Stimulated activated CD4-positive, alpha-beta T cell treated with anti-CD3 and anti-CD28 coated beads, Interleukin-12 subunit alpha, Interleukin-12 subunit beta, amount 100 ng/mL, for 4 hours (primary cell): ENCODE results near the gene SLC8A2.
"Not testable (repeated sequence)": the region's sequence is repeated elsewhere in the genome, so short reads cannot be mapped to it uniquely, and the experiment has no call there.

Experiments used
- DNase-seq: peaks from one replicate; pipeline ENCODE4 v3.0.0-alpha.2; 2020

The SLC8A2 gene

DNA sequence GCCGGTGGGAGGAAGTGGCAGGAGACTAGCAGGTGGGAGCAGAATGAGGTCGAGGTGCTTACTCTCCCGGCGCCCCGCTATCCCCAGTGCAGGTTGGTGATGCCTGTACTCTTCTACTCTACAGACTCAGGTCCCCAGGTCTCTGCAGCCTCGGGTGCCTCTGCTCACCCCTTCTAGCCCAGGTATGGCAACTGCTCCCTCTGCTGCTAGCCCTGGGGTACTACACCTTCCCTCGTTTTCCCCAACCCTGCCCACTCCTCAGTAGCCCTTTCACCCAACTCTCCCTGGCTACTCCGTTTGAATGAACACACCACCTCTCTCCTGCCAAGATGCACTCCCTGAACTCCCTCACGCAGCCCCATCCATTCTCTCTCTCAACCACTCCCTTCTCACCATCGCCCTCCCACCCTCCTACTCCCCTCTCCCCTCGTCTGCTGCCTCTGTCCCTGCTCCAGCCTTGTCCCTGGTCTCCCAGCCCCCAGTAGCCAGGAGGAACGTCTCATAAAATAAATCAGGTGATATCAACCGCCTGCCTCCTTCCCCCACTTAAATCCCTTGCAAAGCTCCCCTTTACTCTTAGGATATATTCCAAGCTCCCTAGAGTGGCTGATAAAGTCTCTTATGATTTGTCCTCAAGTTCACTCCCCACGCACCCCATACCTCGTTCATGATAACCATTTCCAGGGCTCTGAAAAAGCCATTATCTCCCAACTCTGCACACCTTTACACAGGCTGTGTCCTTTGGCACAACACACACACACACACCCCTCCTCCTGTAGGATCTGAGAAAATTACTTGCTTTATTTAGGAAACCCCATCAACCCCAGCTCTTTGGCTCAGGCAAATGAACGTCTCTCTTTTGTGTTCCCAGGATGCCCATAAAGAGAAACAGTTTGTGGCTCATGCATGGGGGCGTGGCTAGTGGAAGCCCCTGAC is 44.2 kb downstream of the SLC8A2 start:
- DNase-seq, result peak; percentile 65

DNA sequence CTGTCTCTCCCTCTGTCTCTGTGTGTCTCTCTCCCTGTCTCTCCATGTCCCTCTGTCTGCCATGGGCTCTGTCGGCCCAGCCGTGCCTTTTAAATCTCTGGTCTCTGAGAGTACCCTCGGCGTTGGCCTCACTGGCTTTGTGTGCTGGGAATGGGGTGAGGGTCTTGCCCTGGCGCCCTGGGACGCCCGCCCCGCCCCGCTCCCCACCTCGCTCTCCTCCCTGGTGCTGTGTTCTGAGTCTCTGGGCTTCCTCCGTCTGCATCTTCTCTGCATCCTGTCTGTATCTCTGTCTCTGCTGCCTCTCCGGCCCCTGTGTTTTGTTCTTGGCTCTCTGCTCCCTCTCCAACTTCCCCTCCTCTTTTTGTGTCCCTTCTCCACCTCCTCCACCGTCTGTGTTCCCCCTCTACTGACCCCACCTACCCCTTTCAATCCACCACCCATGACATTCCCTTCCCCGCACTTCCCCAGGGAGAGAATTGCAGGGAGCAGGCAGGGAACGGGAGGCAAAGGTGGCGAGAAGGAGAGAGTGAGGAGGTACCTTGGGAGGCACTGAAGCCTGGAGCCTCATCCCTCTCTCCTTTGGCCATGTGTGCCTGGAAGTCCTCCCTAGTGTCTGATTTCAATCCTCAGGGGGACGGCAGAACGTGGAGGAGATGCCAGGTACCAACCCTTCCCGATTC is 48.4 kb downstream of the SLC8A2 start:
- no peak for DNase-seq

DNA sequence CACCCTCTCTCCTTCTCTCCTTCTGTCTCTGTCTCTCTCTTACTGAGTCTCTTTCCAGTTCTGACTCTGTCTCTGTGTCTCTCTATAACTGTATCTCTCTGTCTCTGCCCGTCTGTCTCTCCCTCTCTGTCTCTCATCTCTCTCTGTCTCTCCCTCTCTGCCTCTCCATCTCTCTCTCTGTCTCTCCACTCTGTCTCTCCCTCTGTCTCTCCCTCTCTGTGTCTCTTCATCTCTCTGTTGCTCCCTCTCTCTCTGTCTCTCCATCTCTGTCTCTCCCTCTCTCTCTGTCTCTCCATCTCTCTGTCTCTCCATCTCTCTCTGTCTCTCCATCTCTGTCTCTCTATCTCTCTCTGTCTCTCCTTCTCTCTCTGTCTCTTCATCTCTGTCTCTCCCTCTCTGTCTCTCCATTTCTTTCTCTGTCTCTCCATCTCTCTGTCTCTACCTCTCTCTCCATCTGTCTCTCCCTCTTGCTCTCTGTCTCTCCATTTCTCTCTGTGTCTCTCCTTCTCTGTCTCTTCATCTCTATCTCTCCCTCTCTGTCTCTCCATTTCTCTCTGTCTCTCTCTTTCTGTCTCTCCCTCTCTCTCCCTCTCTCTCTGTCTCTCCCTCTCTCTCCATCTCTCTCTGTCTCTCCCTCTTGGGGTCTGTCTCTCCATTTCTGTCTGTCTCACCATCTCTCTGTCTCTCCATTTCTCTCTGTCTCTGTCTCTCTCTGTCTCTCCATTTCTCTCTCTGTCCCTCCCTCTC is 49.1 kb downstream of the SLC8A2 start:
- no peak for DNase-seq

DNA sequence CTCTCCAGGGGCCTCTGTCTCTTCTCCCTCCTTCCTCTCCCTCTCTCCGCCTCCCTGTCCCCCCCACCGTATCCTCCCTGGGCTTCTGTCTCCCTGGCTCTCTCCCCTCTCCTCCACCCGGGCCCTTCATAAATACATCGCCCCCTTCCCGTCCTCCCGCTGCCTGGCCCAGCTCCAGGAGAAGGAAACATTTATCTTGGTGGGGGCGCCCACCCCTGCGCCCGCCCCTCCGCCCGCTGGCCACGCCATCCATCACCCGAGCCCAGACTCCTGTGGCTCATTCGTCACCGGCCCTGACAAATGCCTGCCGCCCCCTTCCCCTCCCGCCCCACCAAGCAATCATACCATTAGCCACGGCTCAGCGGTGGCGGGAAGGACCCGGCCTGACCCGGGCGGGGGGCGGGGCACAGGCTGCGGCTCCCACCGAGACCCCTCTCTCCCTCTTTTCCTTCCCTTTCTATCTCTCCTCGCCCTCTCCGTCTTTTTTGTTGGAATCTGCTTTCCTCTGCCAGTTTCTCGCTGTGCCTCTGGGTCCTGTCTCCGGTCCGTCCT is 49.8 kb downstream of the SLC8A2 start:
- no peak for DNase-seq

DNA sequence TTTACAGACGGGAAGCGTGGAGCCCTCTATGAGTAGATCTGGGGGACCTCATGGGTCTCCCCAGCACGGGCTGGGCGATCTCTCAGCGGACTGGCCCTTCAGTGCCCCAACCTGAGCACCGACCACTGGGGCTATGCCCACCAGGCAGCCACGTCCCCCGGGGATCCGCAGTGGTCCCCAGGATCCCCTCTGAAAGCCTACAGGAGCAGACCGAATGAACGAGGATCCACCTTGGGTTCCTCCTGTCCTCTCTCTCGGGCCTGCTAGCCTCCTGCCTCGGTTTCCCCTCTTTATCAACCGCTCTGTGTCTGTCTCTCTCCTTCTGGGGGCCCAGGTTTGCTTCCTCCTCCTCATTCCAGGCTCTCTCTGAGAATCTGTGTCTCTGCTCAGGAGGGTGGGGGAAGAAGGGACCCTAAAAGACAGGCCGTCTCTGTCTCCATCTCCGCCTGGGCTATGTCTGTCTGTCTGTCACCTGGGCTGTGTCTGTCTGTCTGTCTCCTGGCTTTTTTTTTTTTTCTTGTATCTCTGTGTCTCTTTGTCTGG is 50.4 kb downstream of the SLC8A2 start:
- DNase-seq, result no peak

DNA sequence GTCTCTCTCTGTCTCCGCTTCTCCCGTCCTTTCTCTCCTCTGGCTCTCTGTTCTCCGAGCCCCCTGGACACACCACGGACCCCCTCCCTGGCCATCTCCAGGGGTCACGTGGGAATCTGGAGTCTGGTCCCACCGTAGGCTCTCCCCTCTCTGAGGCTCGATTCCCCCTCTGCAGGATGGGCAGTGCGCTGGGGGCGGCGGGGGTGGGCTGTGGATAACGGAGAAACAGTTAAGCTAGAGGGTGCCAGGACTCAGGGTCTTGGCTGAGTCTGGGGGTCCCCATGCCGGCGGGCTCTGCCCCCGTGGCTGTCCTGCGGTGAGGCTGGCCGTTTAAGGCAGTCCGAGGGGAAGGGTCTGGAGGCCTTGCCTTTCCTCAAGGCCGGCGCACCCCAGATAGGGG is 51.9 kb downstream of the SLC8A2 start:
- DNase-seq, result no peak

DNA sequence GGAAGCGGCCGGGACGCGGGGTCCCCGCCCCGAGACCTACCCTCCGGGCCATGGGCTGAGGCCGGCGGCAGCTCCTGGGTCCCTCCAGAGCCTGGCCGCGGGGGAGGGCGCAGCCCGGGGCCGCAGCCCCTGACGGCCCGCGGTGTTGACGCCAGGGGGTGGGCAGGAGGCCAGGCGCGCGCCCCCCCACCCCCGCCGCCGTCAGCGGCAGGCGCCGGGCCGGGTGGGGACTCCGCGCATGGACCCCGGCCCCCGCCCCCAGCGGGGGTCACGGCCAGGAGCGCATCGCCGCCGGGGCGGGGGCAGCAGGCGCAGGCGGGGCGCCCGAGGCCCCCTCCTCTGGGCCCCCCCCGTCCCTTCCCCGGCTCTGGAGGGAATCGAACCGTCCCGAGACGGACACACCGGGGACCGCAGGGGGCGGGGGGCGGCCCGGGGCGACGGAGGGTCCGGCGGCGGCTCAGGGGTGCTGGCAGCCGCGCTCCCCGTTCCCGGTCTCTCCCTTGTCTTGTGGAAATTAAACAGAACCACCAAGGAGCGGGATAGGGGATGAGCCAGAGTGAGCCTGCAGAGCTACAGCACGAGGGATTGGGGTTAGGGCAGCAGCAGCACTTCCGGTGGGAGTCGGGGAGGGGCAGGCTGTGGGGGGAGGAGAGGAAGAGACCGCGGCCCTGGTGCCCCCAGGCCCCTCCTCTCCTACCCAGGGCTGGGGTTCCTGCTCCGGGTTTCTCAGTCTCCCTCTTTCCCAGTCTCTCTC is 52.5 kb downstream of the SLC8A2 start, which contains the start of gene MEIS3:
TSS of gene MEIS3 (minus strand) at position 498 of the 754 bp plus-strand sequence. CDS start at position 52, 446 bp downstream.
- no peak for DNase-seq

DNA sequence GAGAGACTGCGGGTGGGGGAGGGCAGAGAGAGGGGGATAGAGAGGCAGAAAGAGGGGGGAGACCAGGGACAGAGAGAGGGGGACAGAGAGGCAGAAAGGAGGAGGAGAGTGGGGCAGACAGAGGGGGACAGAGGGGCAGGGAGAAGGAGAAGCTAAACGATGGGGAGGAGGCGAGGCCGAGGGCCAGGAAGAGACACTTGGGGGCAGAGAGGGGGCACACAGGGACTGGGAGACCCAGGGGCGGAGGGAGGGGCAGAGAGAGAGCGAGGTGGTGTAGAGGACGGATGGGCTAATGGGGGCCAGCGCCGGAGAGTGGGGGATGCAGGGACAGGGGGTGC is 53.0 kb downstream of the SLC8A2 start:
- DNase-seq, result no peak

DNA sequence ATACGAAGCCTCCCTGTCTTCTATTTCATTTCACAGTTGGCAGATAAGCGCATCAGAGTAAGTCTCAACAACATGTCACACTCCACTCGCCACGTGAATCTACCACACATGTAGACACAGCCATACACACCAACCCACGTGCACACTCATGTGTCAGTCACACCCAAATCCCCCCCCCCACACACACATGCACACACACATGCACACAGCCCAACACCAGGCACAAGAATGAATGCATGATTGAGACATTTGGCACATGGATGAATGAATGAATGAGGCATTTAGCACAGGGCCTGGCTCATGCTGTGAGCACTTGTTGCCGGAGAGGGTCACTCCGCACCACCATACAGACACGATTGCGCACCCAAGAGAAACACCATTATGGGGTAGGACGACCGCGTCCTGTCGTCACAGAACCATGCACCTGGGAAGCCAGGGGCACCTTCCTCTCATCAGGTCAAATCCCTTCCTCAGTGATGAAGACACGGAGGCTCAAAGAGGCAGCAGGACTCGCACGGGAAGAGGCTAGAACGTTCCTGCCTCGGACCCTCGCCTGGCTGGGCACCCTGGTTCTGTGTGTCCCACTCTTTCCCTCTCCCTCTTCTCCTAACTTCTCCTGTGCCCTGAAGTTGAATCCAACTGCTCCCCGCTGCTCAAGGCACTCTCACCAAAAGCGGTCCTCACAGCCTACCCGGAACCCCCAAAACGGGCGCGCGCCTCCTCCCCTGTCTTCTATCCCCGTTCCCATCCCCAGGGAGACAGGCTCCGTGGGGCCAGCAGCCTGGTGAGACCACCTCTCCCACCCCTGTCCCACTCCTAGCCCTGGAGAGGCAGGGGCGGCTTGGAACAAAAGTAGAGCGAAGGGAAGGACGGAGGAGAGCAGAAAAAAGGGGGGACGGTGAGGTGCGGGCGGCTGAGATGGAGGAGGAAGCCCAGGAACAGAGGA is 53.7 kb downstream of the SLC8A2 start:
- no peak for DNase-seq

DNA sequence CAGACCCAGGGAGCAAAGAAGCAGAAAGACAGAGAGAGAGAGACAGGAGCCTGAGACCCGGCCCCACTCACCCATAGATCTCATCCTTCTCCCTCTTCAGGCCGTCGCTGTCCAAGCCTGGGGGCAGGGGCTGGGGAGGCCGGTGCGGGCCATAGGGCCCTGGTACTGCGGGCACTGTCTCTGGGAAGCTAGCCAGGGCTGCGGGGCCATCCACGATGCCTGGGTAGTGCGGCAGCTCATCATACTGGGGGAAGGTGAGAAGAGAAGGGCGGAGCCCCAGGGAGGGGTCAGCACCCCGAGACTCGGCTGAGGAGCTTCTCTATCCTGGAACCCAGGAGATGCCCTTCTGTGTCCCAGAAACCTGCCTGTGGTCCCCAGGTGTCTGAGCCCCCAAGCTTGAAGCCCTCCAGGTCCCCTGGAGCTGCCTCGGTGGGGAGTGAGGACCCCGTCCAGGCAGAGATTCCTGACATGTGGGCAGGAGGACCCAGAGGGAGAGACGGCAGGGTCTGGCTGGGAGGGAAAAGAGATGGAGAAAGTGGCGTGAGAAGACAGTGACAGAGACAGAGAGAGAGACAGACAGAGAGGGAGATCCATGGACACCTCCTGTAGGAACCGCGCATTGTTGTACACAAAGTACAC is 54.5 kb downstream of the SLC8A2 start:
- DNase-seq, result no peak

DNA sequence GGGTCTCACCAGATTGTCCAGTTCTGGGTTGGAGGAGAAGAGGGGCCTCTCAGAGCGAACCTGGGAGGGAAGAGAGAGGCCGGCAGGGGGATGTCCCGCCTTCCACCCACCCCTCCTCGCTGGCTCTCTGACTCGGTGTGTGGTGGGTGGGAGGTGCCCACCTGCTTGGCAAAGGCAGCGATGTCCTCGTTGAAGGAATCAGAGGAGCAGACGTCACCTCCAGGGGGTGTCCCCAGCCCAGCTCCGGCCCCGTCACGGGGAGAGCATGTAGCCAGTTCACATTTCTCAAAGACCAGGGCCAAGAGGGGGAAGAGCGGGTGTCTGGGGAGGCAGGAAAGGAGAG is 55.1 kb downstream of the SLC8A2 start:
- DNase-seq, result no peak

DNA sequence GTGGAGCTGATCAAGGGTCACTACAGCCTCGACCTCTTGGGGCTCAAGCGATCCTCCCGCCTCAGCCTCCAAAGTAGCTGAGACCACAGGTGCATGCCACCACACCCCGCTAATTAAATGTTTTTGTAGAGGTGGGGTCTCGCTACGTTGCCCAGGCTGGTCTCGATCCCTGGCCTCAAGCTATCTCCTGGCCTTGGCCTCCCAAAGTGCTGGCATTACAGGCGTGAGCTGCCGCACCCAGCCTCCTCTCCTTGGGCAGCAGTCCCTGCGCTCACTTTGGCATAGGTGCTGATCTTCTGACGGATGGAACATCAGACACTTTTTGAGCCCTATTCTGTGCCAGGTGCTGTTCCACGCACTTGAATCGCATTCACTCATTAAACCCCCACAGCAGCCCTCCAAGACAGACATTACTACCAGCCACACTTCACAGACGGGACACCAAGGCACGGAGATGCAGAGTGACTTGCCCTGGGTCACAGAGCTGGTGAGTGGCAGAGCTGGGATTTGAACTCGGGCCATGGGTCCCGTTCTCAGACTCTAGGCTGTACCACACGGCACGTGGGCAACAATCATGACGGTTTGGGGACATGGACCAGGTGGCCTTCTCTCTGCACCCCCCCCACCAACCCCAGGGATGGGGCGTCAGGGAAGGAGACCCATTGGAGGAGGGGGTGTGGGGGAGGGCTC is 55.6 kb downstream of the SLC8A2 start:
- DNase-seq, result no peak

DNA sequence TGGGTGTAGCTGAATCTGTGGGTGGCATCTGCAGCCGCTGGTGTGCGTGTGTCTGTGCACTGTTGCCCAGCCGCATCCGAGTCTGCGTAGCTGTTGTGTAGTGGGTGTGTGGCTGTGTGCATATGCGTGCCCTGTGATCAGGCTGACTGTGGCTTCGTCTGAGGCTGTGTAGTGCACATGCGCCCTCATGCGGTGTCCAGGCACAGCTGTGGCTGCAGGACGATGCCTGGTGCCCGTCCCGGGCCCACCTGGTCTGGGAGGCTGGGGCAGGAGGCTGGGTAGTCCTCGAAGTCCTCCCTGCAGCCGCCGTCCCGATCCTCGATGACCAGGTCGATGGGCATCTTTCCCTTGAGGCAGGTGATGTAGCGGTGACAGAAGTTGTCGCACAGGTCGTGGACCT is 57.2 kb downstream of the SLC8A2 start:
- DNase-seq, result no peak

DNA sequence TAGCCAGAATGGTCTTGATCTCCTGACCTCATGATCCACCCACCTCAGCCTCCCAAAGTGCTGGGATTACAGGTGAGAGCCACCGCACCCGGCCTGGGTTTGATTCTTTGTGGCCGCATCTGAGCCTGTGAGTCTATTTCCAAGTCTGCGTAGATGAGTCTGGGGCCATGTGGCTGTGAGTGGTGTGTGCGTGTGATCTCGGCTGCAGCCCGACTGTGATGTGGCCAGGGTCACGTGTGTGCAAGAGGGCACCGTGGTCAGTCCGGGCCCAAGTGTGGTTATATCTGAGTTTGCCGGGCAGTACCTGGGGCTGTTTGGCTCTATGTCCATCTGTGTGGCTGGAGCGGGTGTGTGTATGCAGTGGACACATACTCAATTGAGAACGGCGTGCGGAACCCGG is 57.8 kb downstream of the SLC8A2 start:
- no peak for DNase-seq

DNA sequence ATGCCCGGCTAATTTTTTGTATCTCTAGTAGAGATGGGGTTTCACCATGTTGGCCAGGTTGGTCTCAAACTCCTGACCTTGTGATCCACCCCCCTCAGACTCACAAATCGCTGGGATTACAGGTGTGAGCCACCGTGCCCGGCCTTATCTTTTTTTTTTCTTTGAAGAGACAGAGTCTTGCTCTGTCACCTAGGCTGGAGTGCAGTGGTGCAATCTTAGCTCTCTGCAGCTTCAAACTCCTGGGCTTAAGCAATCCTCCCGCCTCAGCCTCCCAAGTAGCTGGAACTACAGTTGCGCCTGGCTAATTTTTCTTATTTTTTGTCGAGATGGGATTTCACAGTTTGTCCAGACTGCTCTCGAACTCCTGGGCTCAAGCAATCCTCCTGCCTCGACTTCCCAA is 60.0 kb downstream of the SLC8A2 start:
- not testable (repeated sequence) for DNase-seq

DNA sequence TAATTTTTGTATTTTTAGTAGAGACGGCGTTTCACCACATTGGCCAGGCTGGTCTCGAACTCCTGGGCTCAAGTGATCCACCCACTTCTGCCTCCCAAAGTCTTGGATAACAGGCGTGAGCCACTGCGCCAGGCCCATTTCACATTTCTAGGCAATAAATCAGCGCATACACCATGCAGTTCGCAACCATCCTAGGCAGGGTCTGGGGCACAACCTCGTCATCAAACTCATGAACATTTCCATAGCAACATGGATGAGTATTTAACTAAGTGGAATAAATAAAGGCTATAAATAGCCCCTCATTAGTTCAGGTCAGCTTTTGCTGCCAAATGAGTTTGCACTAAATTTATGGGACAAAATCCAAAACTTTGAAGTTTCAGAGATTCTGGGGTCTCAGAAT is 60.6 kb downstream of the SLC8A2 start:
- DNase-seq, result no peak

DNA sequence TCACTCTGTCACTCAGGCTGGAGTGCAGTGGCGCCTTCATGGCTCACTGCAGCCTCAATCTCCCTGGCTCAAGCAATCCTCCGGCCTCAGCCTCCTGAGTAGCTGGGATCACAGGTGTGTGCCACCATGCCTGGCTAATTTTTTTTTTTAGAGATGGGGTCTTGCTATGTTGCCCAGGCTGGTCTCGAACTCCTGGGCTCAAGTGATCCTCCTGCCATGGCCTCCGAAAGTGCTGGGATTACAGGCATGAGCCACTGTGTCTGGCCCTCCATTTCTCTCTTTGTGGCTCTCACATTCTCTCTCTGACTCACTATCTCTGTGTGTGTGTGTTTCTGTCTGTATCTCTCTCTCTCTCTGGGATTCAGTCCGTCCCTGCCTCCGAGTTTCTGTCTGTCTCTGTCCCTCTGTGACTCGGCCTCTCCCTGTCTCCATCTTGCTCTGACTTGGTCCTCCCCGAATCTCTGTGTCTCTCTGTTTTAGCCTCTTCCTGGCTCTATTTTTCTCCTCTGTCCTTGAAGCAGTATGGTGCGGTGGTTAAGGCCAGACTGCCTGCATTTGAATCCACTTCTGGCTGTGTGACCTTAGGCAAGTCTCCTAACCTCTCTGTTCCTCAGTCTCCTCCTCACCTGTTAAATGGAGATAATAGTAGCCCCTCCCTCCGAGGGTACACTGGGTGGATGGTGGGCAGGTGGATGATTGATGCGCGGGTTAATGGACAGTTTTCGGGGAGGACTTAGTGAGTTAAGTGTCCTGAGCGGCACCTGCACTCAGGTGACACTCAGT is 63.3 kb downstream of the SLC8A2 start:
- DNase-seq, result no peak

DNA sequence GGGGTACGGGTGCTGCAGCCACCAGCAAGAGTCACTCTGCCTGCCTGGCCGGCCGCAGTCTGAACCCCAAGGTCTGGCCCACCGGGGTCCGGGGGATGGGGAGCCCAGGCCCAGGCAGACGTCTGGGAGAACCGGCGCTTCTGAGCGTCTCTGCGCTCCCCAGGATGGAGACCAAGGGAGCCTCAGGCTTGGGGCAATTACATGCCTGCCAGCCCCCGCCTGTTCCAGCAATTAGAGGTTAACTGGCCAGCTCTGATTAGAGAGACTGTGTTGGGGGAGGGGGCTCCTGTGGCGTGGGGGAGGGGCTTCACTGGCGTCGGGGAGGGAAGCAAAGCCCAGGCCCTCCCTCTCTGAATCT is 64.3 kb downstream of the SLC8A2 start:
- DNase-seq, result no peak

DNA sequence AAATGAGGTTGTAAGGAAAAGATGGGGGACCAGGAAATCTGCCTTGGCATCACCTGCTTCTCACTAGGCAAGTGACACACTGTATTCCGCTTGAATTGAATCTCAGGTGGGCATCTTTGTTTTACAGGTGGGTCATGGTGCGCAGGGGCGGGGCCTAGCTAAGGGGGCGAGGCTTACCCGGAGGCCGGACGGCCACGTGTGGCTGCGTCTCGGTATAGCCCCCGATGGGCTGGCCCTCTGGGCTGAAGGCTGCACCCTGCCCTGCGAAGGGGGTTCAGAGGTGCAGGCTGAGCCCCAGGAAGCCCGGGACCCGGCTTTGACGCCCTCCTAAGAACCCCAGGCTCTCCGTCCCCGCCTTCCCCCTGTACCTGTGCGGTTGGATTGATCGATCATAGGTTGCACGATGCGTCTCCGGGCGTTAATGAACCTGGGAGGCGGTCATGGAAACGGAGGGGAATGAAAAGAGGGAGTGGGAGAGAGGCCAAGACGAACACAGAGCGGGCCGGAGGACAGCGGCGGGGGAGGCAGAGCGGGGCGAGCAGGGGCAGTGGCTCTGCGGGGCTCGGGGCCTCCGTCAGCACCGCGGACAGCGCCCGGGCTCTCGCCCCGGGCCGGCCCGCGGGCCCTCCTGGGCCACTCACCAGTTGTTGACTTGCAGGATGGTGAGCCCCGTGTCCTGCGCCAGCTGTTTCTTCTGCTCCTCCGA is 64.8 kb downstream of the SLC8A2 start:
- DNase-seq, result no peak
